GM23248 (cell line): ENCODE measurements around the gene PRAMEF12. TPM values are rescaled to one million over a fixed set of nuclear protein-coding genes. Genes with fewer than 3 reads are reported as not detected.

Source experiments
- DNase-seq: peaks from one replicate; pipeline ENCODE4 v3.0.0-alpha.2; 2015
- H2AFZ ChIP-seq: fragments of 200-600 bp; sonication (generic); 2 replicates; pipeline ENCODE4 v1.6.1; 2016; ENCODE audit warnings: antibody characterized with exemption
- H3F3A ChIP-seq: fragments of 200-600 bp; sonication (generic); 2 replicates; pipeline ENCODE4 v1.6.1; 2016; ENCODE audit warnings: mild to moderate bottlenecking, antibody characterized with exemption, mixed run types; ENCODE audit not compliant: insufficient read depth
- H3K27ac ChIP-seq: fragments of 200-600 bp; sonication (generic); 2 replicates; pipeline ENCODE4 v1.5.1; 2016; ENCODE audit warnings: mild to moderate bottlenecking
- H3K27me3 ChIP-seq: fragments of 200-600 bp; sonication (generic); replicated peaks from 2 replicates; pipeline ENCODE4 v1.6.1; 2016; ENCODE audit warnings: mild to moderate bottlenecking; ENCODE audit not compliant: insufficient read depth
- H3K36me3 ChIP-seq: fragments of 200-600 bp; sonication (generic); 2 replicates; pipeline ENCODE4 v1.6.1; 2016; ENCODE audit warnings: low read depth, mild to moderate bottlenecking
- H3K4me1 ChIP-seq: fragments of 200-600 bp; sonication (generic); 2 replicates; pipeline ENCODE4 v1.6.1; 2016; ENCODE audit warnings: mild to moderate bottlenecking; ENCODE audit not compliant: insufficient read depth
- H3K4me2 ChIP-seq: fragments of 200-600 bp; sonication (generic); one replicate; pipeline ENCODE4 v1.6.1; 2016; ENCODE audit warnings: mild to moderate bottlenecking; ENCODE audit not compliant: unreplicated experiment
- H3K4me3 ChIP-seq: fragments of 200-600 bp; sonication (generic); 2 replicates; pipeline ENCODE4 v1.5.1; 2016; ENCODE audit warnings: mild to moderate bottlenecking
- H3K79me2 ChIP-seq: fragments of 200-600 bp; sonication (generic); 2 replicates; pipeline ENCODE4 v1.6.1; 2016; ENCODE audit warnings: mild to moderate bottlenecking; ENCODE audit not compliant: insufficient read depth
- H3K9ac ChIP-seq: fragments of 200-600 bp; sonication (generic); 2 replicates; pipeline ENCODE4 v1.6.1; 2016; ENCODE audit warnings: mild to moderate bottlenecking
- H3K9me2 ChIP-seq: fragments of 200-600 bp; sonication (generic); 2 replicates; pipeline ENCODE4 v1.6.1; 2016; ENCODE audit warnings: mixed run types, mild to moderate bottlenecking, moderate library complexity; ENCODE audit not compliant: insufficient read depth
- H3K9me3 ChIP-seq: fragments of 200-600 bp; sonication (generic); one replicate; pipeline ENCODE4 v1.6.1; 2017; ENCODE audit warnings: low read depth
- H4K20me1 ChIP-seq: fragments of 200-600 bp; sonication (generic); 2 replicates; pipeline ENCODE4 v1.6.0; 2016; ENCODE audit not compliant: insufficient read depth
- EZH2 ChIP-seq: fragments of 200-600 bp; sonication (generic); IDR thresholded peaks from 2 replicates; pipeline ENCODE4 v1.6.1; 2018; ENCODE audit warnings: antibody characterized with exemption, mild to moderate bottlenecking; ENCODE audit not compliant: insufficient read depth, poor library complexity, severe bottlenecking
- EZH2phosphoT487 ChIP-seq: fragments of 200-600 bp; sonication (generic); IDR thresholded peaks from 2 replicates; pipeline ENCODE4 v1.6.1; 2018; ENCODE audit warnings: antibody characterized with exemption, moderate library complexity, mild to moderate bottlenecking, low read depth; ENCODE audit not compliant: insufficient read depth
- WGBS, 2 experiments: methylation state at CpG; one replicate each; pipeline ENCODE4 v1.1.6; 2015 to 2017; ENCODE audit warnings: low lambda C conversion rate in 2 of 2, low coverage in 1 of 2; ENCODE audit errors: missing lambda C conversion rate in 2 of 2; 5-methylcytosine and 5-hydroxymethylcytosine counted together
- in situ Hi-C: fragments of 300-500 bp; cut with MboI; formaldehyde crosslinking; loops from 2 replicates; pipeline ENCODE4 v1.15.0; 2020
- polyA plus RNA-seq: library from polyadenylated mRNA; unstranded; fragments of >200 nt; fragmentation: Nextera tagmentation; extraction: Ambion mirVana; gene quantifications from 2 replicates; pipeline ENCODE4 v1.2.1, GENCODE V29; 2016
- total RNA-seq: library from RNA; depleted of rRNA; stranded (reverse); fragments of >200 nt; shearing (Covaris generic); gene quantifications from 2 replicates; pipeline ENCODE4 v1.2.3, GENCODE V29; 2014

Gene PRAMEF12
- total and polyA plus RNA-seq, 2 experiments from 2014 or later: not detected

GRCh38 chr1:12738934-12739333 lies 34.6 kb upstream of the PRAMEF12 start:
- H3K9me2 ChIP-seq: no peaks in the 10 kb centered on the region
- no peaks in the 10 kb centered on the region for H3K79me2 ChIP-seq
- DNase-seq: no peak
- H4K20me1 ChIP-seq: no peaks in the 10 kb centered on the region
- TF ChIP-seq EZH2 (no peak), EZH2phosphoT487 (no peak)
- in situ Hi-C loops: no loop called here
- no peak overlapping the region for H3K9ac ChIP-seq
- H3K27ac ChIP-seq: no peak overlapping the region
- H3K9me3 ChIP-seq: no peaks in the 10 kb centered on the region
- 26 to 54% methylated on average over 1 of the region's 1 CpG for WGBS, 2 experiments
- H3K4me2 ChIP-seq: no peak overlapping the region
- H3K4me3 ChIP-seq: no peak overlapping the region
- H3F3A ChIP-seq: no peaks in the 10 kb centered on the region
- H3K27me3 ChIP-seq: no peaks in the 10 kb centered on the region
- no peaks in the 10 kb centered on the region for H3K4me1 ChIP-seq
- H2AFZ ChIP-seq: no peak overlapping the region
- H3K36me3 ChIP-seq: no peaks in the 10 kb centered on the region

GRCh38 chr1:12739613-12740012 lies 33.9 kb upstream of the PRAMEF12 start:
- Histone ChIP-seq H3K9me2 (no peaks in the 10 kb centered on the region), H3K36me3 (no peaks in the 10 kb centered on the region), H3K27ac (no peak overlapping the region), H3K4me2 (no peak overlapping the region), H4K20me1 (no peaks in the 10 kb centered on the region), H3K4me1 (no peaks in the 10 kb centered on the region), H3K9ac (no peak overlapping the region), H3K27me3 (no peaks in the 10 kb centered on the region), H3K79me2 (no peaks in the 10 kb centered on the region), H3K9me3 (no peaks in the 10 kb centered on the region), H3F3A (no peaks in the 10 kb centered on the region), H3K4me3 (no peak overlapping the region), H2AFZ (no peak overlapping the region)
- 30 to 38% methylated on average over 5 of the region's 5 CpGs for WGBS, 2 experiments
- in situ Hi-C loops: no loop called here
- TF ChIP-seq EZH2 (no peak), EZH2phosphoT487 (no peak)
- DNase-seq: no peak

DNA sequence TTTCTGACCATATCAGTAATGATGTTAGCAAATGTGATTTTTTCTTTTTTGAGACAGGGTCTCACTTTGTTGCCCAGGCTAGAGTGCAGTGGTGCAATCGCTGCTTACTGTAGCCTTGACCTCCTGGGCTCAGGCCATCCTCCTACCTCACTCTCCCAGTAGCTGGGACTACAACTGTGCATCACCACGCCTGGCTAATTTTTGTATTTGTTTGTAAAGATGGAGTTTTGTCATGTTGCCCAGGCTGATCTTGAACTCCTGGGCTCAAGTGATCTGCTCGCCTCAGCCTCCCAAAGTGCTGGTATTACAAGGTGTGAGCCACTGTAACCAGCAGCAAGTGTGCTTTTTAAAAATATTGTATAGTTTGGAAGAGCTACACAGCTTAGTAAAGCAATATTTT lies 31.6 kb upstream of the PRAMEF12 start:
- no peaks in the 10 kb centered on the region for H3K9me2 ChIP-seq
- no peak overlapping the region for H3K27ac ChIP-seq

GRCh38 chr1:12745126-12745991 lies 28.2 kb upstream of the PRAMEF12 start:
- Histone ChIP-seq H3K27ac (no peak overlapping the region), H3K4me3 (no peak overlapping the region), H3K9me2 (no peaks in the 10 kb centered on the region), H3K9me3 (peaks cover 4% of the 10 kb centered on the region), H3K4me1 (no peaks in the 10 kb centered on the region), H3K79me2 (no peaks in the 10 kb centered on the region), H3K9ac (no peak overlapping the region), H3K27me3 (no peaks in the 10 kb centered on the region), H3K4me2 (no peak overlapping the region), H3K36me3 (no peaks in the 10 kb centered on the region), H4K20me1 (no peaks in the 10 kb centered on the region; the same call in 1 of the 2 replicates), H2AFZ (peak overlapping the region; percentile 19; the same call in 1 of the 2 replicates), H3F3A (no peaks in the 10 kb centered on the region)
- WGBS, 2 experiments: 18 to 20% methylated on average over 3 of the region's 3 CpGs
- peak; percentile 24 for DNase-seq
- TF ChIP-seq EZH2 (no peak), EZH2phosphoT487 (no peak)
- in situ Hi-C loops: no loop called here

More for the DNA sequence above, 31.6 kb upstream of the PRAMEF12 start:
- no peaks in the 10 kb centered on the region for H3K36me3 ChIP-seq
- in situ Hi-C loops: no loop called here
- H3K79me2 ChIP-seq: no peaks in the 10 kb centered on the region
- no peaks in the 10 kb centered on the region for H3K4me1 ChIP-seq
- H3K4me2 ChIP-seq: no peak overlapping the region
- no peak overlapping the region for H2AFZ ChIP-seq
- no peak overlapping the region for H3K9ac ChIP-seq
- H3K27me3 ChIP-seq: no peaks in the 10 kb centered on the region
- H3F3A ChIP-seq: no peaks in the 10 kb centered on the region
- DNase-seq: no peak
- TF ChIP-seq EZH2 (no peak), EZH2phosphoT487 (no peak)
- WGBS, 2 experiments: 18 to 22% methylated on average over 3 of the region's 3 CpGs
- H4K20me1 ChIP-seq: no peaks in the 10 kb centered on the region; the same call in 1 of the 2 replicates
- H3K4me3 ChIP-seq: no peak overlapping the region
- H3K9me3 ChIP-seq: no peaks in the 10 kb centered on the region
